Muscle layer of duodenum (tissue), 2 donors: ENCODE measurements around the gene RAB1A.
A peak's percentile ranks its signal among the peaks of the same experiment; 100 is the strongest.

ENCODE experiments used
- H3K27ac ChIP-seq: one replicate; pipeline ENCODE4 v1.7.0; 2013; ENCODE audit warnings: mild to moderate bottlenecking, low read length
- H3K27me3 ChIP-seq: one replicate; pipeline ENCODE4 v1.7.0; 2013; ENCODE audit warnings: low read depth, mild to moderate bottlenecking, control low read depth, low read length
- H3K36me3 ChIP-seq, 2 donors: one replicate each; pipeline ENCODE4 v1.7.0; 2013; ENCODE audit warnings: low read length in 2 of 2, control low read depth in 1 of 2, mild to moderate bottlenecking in 1 of 2; ENCODE audit not compliant: insufficient read depth in 2 of 2, control insufficient read depth in 1 of 2
- H3K4me1 ChIP-seq, 2 donors: one replicate each; pipeline ENCODE4 v1.7.0; 2013; ENCODE audit warnings: low read length in 2 of 2, mild to moderate bottlenecking in 2 of 2, control low read depth in 1 of 2, moderate library complexity in 1 of 2; ENCODE audit not compliant: insufficient read depth in 2 of 2, control insufficient read depth in 1 of 2
- H3K4me3 ChIP-seq, 2 donors: one replicate each; pipeline ENCODE4 v1.7.0; 2013; ENCODE audit warnings: low read length in 2 of 2, low read depth in 1 of 2, mild to moderate bottlenecking in 1 of 2
- H3K9me3 ChIP-seq, 2 donors: one replicate each; pipeline ENCODE4 v1.7.0; 2013; ENCODE audit warnings: low read length in 2 of 2, control low read depth in 1 of 2, mild to moderate bottlenecking in 1 of 2; ENCODE audit not compliant: control insufficient read depth in 1 of 2
- donor health status: healthy.

RAB1A gene

GRCh38 chr2:65081232-65081685, 48.6 kb downstream of the RAB1A start:
- Histone ChIP-seq H3K36me3 (peaks cover 54 to 74% of the 10 kb centered on the region in 2 donors), H3K4me1 (peaks cover 1 to 15% of the 10 kb centered on the region in 2 donors), H3K4me3 (no peak overlapping the region), H3K9me3 (no peaks in the 10 kb centered on the region), H3K27me3 (no peaks in the 10 kb centered on the region), H3K27ac (no peak overlapping the region)

DNA sequence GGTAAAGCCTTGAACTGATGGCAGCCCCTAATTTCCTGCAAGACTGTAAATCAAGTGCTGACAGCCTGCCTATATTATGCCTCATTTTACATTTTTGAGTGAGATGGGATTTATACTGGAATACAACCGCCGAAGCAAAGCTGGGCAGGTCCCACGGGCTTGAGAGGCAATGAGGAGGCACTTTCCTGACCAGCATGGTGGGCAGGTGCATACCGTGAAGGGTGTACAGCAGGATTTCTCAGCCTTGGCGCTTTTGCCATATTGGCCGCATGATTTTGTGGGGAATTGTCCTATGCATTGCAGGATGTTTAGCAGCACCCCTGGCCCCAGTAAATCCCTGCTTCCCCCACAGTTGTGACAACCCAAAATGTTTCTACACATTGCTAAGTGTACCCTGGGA, 50.9 kb downstream of the RAB1A start:
- no peak overlapping the region for H3K4me3 ChIP-seq
- H3K36me3 ChIP-seq = peaks cover 39 to 57% of the 10 kb centered on the region in 2 donors
- no peaks in the 10 kb centered on the region for H3K9me3 ChIP-seq
- peaks cover 9 to 37% of the 10 kb centered on the region in 2 donors for H3K4me1 ChIP-seq
- H3K27ac ChIP-seq = no peak overlapping the region
- no peaks in the 10 kb centered on the region for H3K27me3 ChIP-seq

GRCh38 chr2:65077898-65078297, 52.0 kb downstream of the RAB1A start:
- Histone ChIP-seq H3K27me3 (no peaks in the 10 kb centered on the region), H3K9me3 (no peaks in the 10 kb centered on the region), H3K4me1 (peaks cover 9 to 39% of the 10 kb centered on the region in 2 donors), H3K4me3 (no peak overlapping the region), H3K36me3 (peaks cover 38 to 56% of the 10 kb centered on the region in 2 donors), H3K27ac (no peak overlapping the region)

DNA sequence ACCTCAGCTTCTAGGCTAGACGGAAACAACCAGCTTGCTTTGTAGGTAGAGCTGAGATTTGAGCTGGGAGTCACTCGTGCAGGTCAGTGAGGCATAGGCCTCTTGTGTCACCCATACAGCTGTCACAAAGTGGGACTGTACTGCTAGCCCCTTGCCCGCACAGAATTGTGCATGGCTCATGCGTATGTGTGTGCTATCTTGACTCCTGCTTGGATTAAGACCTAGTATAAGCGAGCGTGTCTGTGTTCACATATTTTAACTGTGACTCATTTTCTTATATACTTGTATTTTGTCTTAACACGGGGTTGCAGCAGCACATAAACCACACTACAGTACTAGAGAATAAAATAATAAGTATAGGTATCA, 53.6 kb downstream of the RAB1A start:
- peak overlapping the region; percentile 12 for H3K27ac ChIP-seq
- H3K4me3 ChIP-seq = no peak overlapping the region
- no peaks in the 10 kb centered on the region for H3K9me3 ChIP-seq
- H3K36me3 ChIP-seq = peaks cover 42 to 60% of the 10 kb centered on the region in 2 donors
- H3K27me3 ChIP-seq = no peaks in the 10 kb centered on the region
- peaks cover 9 to 29% of the 10 kb centered on the region in 2 donors for H3K4me1 ChIP-seq

- no peak overlapping the region for H3K4me3 ChIP-seq
- peaks cover 48 to 59% of the 10 kb centered on the region in 2 donors for H3K36me3 ChIP-seq
- H3K4me1 ChIP-seq = peaks cover 9 to 29% of the 10 kb centered on the region in 2 donors
- H3K9me3 ChIP-seq = no peaks in the 10 kb centered on the region
- H3K27me3 ChIP-seq = no peaks in the 10 kb centered on the region
- H3K27ac ChIP-seq = peak overlapping the region; percentile 46
Observed at GRCh38 chr2:65075605-65076344, 54.1 kb downstream of the RAB1A start.

GRCh38 chr2:65075176-65075575, 54.7 kb downstream of the RAB1A start:
- no peaks in the 10 kb centered on the region for H3K27me3 ChIP-seq
- no peak overlapping the region for H3K4me3 ChIP-seq
- peaks cover 15 to 34% of the 10 kb centered on the region in 2 donors for H3K4me1 ChIP-seq
- peaks cover 53 to 57% of the 10 kb centered on the region in 2 donors for H3K36me3 ChIP-seq
- no peaks in the 10 kb centered on the region for H3K9me3 ChIP-seq
- peak overlapping the region; percentile 46 for H3K27ac ChIP-seq

- no peak overlapping the region for H3K27ac ChIP-seq
- H3K4me1 ChIP-seq = peaks cover 24 to 46% of the 10 kb centered on the region in 2 donors
- peaks cover 48 to 51% of the 10 kb centered on the region in 2 donors for H3K36me3 ChIP-seq
Observed at GRCh38 chr2:65073879-65074565, 55.9 kb downstream of the RAB1A start.

GRCh38 chr2:65072181-65072970, 57.5 kb downstream of the RAB1A start:
- peaks cover 24 to 48% of the 10 kb centered on the region in 2 donors for H3K4me1 ChIP-seq
- H3K27ac ChIP-seq = no peak overlapping the region
- H3K36me3 ChIP-seq = peaks cover 36 to 40% of the 10 kb centered on the region in 2 donors

More at GRCh38 chr2:65073879-65074565, 55.9 kb downstream of the RAB1A start:
- Histone ChIP-seq H3K4me3 (no peak overlapping the region), H3K9me3 (no peaks in the 10 kb centered on the region), H3K27me3 (no peaks in the 10 kb centered on the region)

DNA sequence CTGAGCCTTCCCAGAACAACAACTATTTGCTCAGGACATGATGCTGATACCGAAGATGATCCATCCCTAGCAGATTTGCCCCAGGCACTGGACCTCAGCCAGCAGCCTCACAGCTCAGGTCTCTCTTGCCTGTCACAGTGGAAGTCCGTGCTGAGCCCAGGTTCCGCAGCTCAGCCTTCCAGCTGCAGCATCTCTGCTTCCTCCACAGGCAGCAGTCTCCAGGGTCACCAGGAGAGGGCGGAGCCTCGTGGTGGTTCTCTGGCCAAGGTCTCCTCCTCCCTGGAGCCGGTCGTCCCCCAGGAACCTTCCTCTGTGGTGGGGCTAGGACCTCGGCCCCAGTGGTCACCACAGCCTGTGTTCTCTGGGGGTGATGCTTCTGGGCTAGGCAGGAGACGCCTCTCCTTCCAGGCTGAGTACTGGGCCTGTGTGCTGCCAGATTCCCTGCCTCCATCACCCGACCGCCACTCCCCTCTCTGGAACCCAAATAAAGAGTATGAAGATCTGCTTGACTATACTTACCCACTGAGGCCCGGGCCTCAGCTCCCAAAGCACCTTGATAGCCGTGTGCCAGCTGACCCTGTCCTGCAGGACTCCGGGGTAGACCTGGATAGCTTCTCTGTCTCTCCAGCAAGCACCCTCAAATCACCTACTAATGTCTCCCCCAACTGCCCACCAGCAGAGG, 58.3 kb downstream of the RAB1A start:
- peaks cover 34 to 40% of the 10 kb centered on the region in 2 donors for H3K36me3 ChIP-seq

More at GRCh38 chr2:65072181-65072970, 57.5 kb downstream of the RAB1A start:
- Histone ChIP-seq H3K9me3 (no peaks in the 10 kb centered on the region), H3K27me3 (no peaks in the 10 kb centered on the region), H3K4me3 (no peak overlapping the region)

DNA sequence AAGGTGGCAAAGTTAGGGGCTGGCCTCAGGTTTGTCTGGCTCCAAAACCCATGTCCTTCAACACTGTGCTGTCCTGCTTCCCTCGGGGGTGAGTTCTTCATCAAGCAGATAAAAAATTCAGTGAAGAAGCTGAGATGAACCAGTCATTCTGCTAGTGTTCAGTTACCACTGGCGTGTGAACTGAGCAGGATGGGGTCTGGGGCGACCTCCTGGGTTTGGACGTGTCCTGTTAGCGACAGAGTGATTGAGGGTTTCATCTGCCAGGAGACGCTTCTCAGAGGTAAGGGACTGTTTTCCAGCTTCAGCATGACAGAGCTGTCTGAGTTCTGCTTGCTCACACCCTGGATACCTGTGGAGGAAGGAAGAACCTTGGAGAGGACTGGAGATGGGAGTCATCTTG, 59.0 kb downstream of the RAB1A start:
- Histone ChIP-seq H3K27me3 (no peaks in the 10 kb centered on the region), H3K27ac (peak overlapping the region; percentile 85), H3K36me3 (peaks cover 34 to 40% of the 10 kb centered on the region in 2 donors), H3K4me3 (no peak overlapping the region), H3K9me3 (no peaks in the 10 kb centered on the region), H3K4me1 (peaks cover 21 to 42% of the 10 kb centered on the region in 2 donors)

More for the DNA sequence above, 58.3 kb downstream of the RAB1A start:
- Histone ChIP-seq H3K4me3 (no peak overlapping the region), H3K27ac (peak overlapping the region; percentile 85), H3K4me1 (peaks cover 24 to 47% of the 10 kb centered on the region in 2 donors), H3K9me3 (no peaks in the 10 kb centered on the region), H3K27me3 (no peaks in the 10 kb centered on the region)
